HFFc6 (cell line): Measurements from ENCODE around the gene KRTAP1-4. TPM values are rescaled to one million over a fixed set of nuclear protein-coding genes. Genes with fewer than 3 reads are reported as not detected.

Source experiments
- DNase-seq: peaks from one replicate; pipeline ENCODE4 v3.0.0-alpha.2; 2018
- H3K27ac Mint-ChIP-seq: 2 replicates; pipeline ENCODE4 v1.8.0; 2020; ENCODE audit warnings: mild to moderate bottlenecking, mixed read lengths
- H3K27me3 Mint-ChIP-seq: 2 replicates; pipeline ENCODE4 v1.8.0; 2021; ENCODE audit warnings: mild to moderate bottlenecking, moderate library complexity, mixed read lengths; ENCODE audit not compliant: insufficient read depth
- H3K36me3 Mint-ChIP-seq: 2 replicates; pipeline ENCODE4 v1.8.0; 2021; ENCODE audit warnings: low read depth, mixed read lengths
- H3K4me1 Mint-ChIP-seq: 2 replicates; pipeline ENCODE4 v1.8.0; 2020; ENCODE audit warnings: low read depth, mixed read lengths
- H3K4me3 Mint-ChIP-seq: 2 replicates; pipeline ENCODE4 v1.8.0; 2020; ENCODE audit warnings: mild to moderate bottlenecking, moderate library complexity, mixed read lengths
- H3K9me3 Mint-ChIP-seq: 2 replicates; pipeline ENCODE4 v1.8.0; 2020; ENCODE audit warnings: mild to moderate bottlenecking, mixed read lengths
- CTCF ChIP-seq: fragments of 200-600 bp; sonication (generic); IDR thresholded peaks from 2 replicates; pipeline ENCODE4 v1.5.0; 2021; ENCODE audit warnings: antibody characterized with exemption, mild to moderate bottlenecking
- long read RNA-seq: library from polyadenylated mRNA; unstranded; transcript quantifications from one replicate; pipeline ENCODE4 v2.0.0, GENCODE V29; 2019
- total RNA-seq, 6 experiments: library from RNA; stranded (reverse); fragmentation: NEBNext Ultra II Directional; extraction: Animal tissue kit (Norgen Biotek cat#: 25700); gene quantifications; 2 replicates in 1 of 6; 3 replicates in 5 of 6; pipeline ENCODE4 v1.2.3, GENCODE V29; 2021

The KRTAP1-4 gene
- total RNA-seq: not detected
- long read RNA-seq: 0 reads

DNA sequence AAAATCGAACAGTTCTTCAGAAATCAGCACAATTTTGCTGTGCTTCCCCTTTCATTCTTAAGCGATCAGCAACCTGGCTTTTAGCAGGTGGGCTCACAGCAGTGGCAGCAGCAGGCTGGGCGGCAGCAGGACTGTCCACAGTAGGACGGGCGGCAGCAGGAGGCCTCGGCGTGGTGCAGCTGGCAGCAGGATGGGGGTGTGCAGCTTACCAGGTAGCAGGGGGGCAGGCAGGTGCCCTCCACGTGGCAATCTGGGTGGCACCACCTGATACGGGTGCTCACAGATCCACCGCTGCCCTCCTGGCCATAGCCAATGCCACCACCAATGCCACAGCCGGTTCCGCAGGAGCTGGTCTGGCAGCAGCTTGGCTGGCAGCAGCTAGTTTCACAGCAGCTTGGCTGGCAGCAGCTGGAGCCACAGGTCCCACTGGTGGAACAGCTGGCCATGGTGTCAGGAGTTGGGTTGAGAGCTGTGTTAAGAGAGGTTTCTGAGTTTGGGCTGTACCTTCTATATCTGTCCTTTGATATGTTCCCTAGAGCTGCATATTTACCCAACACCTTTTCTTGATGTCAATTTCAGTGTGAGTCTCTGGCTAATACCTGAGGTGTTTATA lies at the start of gene KRTAP1-4:
TSS of gene KRTAP1-4 (minus strand) at position 563 of the 613 bp plus-strand sequence. CDS start at position 446, 117 bp downstream.
- TF ChIP-seq CTCF: no peak
- no peaks in the 10 kb centered on the region for H3K9me3 Mint-ChIP-seq
- H3K27ac Mint-ChIP-seq: no peak within 1 kb of the TSS
- DNase-seq: no peak
- peaks cover 31% of the 10 kb centered on the region for H3K4me1 Mint-ChIP-seq
- no peaks in the 10 kb centered on the region for H3K27me3 Mint-ChIP-seq
- no peak within 1 kb of the TSS for H3K4me3 Mint-ChIP-seq
- H3K36me3 Mint-ChIP-seq: no peaks in the 10 kb centered on the region; the same call in 1 of the 2 replicates

DNA sequence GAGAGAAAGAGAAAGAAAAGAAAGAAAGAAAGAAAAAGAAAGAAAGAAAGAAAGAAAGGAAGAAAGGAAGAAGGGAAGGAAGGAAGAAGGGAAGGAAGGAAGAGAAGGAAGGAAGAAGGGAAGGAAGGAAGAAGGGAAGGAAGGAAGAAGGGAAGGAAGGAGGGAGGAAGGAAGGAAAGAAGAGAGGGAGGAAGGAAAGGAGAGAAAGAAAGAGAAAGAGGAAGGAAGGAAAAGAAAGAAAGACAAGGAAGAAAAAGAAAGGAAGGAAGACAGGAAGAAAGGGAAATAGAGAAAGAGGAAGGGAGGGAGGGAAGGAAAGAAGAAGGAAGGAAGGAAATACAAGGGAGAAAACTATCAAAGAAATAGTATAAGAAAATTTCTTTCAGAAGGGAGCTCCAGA lies 46.8 kb upstream of the KRTAP1-4 start:
- Mint-ChIP-seq H3K27ac (no peak overlapping the region), H3K4me1 (peaks cover 33% of the 10 kb centered on the region), H3K4me3 (no peak overlapping the region), H3K9me3 (no peaks in the 10 kb centered on the region; the same call in 1 of the 2 replicates), H3K36me3 (peaks cover 22% of the 10 kb centered on the region), H3K27me3 (no peaks in the 10 kb centered on the region)
- no peak for TF ChIP-seq CTCF
- DNase-seq: no peak

DNA sequence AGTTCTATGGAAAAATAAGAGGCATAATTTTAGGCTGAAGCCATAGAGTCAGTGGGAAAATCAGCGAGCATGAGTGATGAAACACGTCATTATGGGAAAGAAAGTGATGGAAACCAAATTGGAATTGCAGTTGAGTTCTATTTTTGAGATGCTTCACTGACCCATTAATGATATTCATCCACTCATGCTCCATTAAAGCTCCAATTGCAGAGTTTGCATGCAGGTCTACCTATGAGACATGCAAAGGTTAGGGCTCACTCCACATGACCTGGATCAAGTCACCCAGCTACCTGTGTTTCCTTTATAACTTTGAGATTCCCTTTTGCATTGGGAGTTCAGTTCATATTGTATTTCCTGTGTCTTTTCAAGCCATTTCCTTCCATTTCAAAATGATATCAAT lies 43.7 kb upstream of the KRTAP1-4 start:
- H3K4me3 Mint-ChIP-seq: no peak overlapping the region
- no peaks in the 10 kb centered on the region; the same call in 1 of the 2 replicates for H3K9me3 Mint-ChIP-seq
- DNase-seq: no peak
- peaks cover 21% of the 10 kb centered on the region for H3K4me1 Mint-ChIP-seq
- no peaks in the 10 kb centered on the region for H3K27me3 Mint-ChIP-seq
- TF ChIP-seq CTCF: no peak
- H3K36me3 Mint-ChIP-seq: peaks cover 22% of the 10 kb centered on the region
- no peak overlapping the region for H3K27ac Mint-ChIP-seq

DNA sequence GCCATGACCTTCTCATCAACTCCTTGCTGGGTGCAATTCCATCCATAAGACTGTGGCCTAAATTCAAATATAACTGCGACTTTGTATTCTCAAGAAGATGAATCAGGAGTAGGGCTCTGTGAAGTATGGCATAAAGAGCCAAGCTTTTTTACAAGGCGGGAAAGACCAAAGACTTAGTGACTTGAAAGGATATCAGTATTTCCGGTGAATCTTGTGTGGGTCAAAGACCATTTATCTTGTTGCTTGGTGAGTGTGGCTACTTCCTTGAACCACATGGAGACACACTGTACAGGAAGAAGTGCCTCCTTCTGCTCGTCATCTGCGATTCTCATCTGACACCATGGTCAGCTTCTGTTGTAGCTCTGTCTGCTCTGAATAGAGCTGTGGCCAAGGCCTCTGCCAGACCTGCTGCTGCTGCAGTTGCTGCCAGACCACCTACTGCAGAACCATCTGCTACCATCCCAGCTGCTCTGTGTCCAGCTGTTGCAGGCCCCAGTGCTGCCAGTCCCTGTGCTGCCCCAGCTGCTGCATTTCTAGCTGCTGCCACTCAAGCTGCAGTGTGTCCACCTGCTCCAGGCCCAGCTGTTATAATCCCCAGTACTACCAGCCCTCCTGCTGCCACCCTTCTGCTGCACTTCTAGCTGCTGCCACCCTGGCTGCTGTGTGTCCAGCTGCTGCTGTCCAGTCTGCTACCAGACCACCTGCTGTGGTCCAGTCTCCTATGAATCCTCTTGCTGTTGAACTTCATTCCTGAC lies 41.8 kb upstream of the KRTAP1-4 start:
- no peak for DNase-seq
- no peak overlapping the region for H3K27ac Mint-ChIP-seq
- no peak overlapping the region for H3K4me3 Mint-ChIP-seq
- H3K4me1 Mint-ChIP-seq: peaks cover 34% of the 10 kb centered on the region
- H3K27me3 Mint-ChIP-seq: no peaks in the 10 kb centered on the region
- peaks cover 15% of the 10 kb centered on the region for H3K36me3 Mint-ChIP-seq
- H3K9me3 Mint-ChIP-seq: no peaks in the 10 kb centered on the region; the same call in 1 of the 2 replicates
- TF ChIP-seq CTCF: no peak

GRCh38 chr17:41069031-41069430 lies 39.0 kb upstream of the KRTAP1-4 start:
- Mint-ChIP-seq H3K4me1 (peaks cover 38% of the 10 kb centered on the region), H3K9me3 (no peaks in the 10 kb centered on the region), H3K36me3 (peaks cover 5% of the 10 kb centered on the region), H3K27ac (no peak overlapping the region), H3K27me3 (0 out of 2 replicates have a peak, but pooled peaks cover 3% of the 10 kb centered on the region), H3K4me3 (no peak overlapping the region)
- TF ChIP-seq CTCF: no peak
- no peak for DNase-seq
